Right lobe of liver (tissue), 4 donors: Measurements from ENCODE around the gene PRAME.
A peak's percentile ranks its signal among the peaks of the same experiment; 100 is the strongest.

ENCODE experiments used
- POLR2A ChIP-seq: fragments of 450-650 bp; IDR thresholded peaks from one replicate; pipeline ENCODE4 v1.6.1; 2017; ENCODE audit warnings: antibody characterized with exemption, mild to moderate bottlenecking
- TF ChIP-seq, protein P1 (sequence below), 4 donors: fragments of 200-600 bp in 3 of 4; fragments of 450-650 bp in 1 of 4; IDR thresholded peaks; one replicate each; pipeline versions ENCODE4 v1.5.1 to v1.8.0; 2016 to 2022; ENCODE audit warnings: antibody characterized with exemption in 4 of 4, mild to moderate bottlenecking in 2 of 4
- donor health status: DM: no; HTN: no; CAD: no.
- donor health status: DM: no; HTN: no; CAD: no.
- donor health status: DM: no; HTN: yes; CAD: no.

DNA sequence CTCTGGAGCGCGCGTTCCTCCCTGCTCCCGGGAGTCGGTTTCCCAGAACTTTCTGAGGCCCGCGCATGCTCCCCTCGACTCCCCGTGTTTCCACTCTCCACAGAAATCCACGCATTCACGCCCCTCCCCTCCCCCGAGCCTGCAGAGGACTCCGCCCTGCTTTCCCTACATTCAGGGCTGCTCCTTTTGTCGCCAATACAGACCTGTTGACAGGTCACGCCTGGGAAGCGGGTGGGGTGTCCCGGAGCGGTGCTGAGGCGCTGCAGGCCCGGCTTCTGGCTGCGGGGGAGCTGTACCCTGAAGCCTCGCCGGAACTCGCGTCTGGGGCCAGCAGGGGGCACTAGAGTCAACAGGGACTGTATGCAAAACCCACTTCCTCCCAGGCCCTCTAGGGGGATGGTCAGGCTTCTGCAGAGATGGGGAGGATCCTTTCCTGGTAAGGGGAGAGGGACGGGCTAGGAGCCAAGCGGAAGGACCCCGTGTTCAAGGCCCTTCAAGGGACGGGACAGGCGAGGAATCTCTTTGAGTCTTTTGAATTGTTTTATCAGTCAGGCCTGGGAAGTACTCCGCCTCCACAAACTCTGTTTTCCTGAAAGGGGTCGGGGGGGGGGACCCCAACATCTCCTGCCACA, at the start of gene PRAME:
- TF ChIP-seq, protein P1, sequence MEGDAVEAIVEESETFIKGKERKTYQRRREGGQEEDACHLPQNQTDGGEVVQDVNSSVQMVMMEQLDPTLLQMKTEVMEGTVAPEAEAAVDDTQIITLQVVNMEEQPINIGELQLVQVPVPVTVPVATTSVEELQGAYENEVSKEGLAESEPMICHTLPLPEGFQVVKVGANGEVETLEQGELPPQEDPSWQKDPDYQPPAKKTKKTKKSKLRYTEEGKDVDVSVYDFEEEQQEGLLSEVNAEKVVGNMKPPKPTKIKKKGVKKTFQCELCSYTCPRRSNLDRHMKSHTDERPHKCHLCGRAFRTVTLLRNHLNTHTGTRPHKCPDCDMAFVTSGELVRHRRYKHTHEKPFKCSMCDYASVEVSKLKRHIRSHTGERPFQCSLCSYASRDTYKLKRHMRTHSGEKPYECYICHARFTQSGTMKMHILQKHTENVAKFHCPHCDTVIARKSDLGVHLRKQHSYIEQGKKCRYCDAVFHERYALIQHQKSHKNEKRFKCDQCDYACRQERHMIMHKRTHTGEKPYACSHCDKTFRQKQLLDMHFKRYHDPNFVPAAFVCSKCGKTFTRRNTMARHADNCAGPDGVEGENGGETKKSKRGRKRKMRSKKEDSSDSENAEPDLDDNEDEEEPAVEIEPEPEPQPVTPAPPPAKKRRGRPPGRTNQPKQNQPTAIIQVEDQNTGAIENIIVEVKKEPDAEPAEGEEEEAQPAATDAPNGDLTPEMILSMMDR (IDR thresholded peaks at IDR 0.05) = peak; percentile 13 to 47 (median 31)
- no peak for TF ChIP-seq POLR2A
